ENCODE data around the gene LYST.
A peak's percentile ranks its signal among the peaks of the same experiment; 100 is the strongest.

Gene LYST

GRCh38 chr1:235721982-235722381 is 144.7 kb downstream of the LYST start:
- no peak for DNase-seq

- no peak for DNase-seq
Measured at GRCh38 chr1:235720544-235720943, 146.2 kb downstream of the LYST start.

- no peak for DNase-seq
Measured at GRCh38 chr1:235714205-235714897, 152.4 kb downstream of the LYST start.

- no peak for DNase-seq
Measured at GRCh38 chr1:235712812-235713211, 153.9 kb downstream of the LYST start.

- DNase-seq: no peak
Measured at GRCh38 chr1:235710687-235711086, 156.0 kb downstream of the LYST start.

- no peak for DNase-seq
Measured at GRCh38 chr1:235709018-235709417, 157.7 kb downstream of the LYST start.

GRCh38 chr1:235708390-235708962 is 158.2 kb downstream of the LYST start:
- DNase-seq: peak in 1 of 51 donors; percentile 19

- no peak for DNase-seq
Measured at GRCh38 chr1:235703506-235703905, 163.2 kb downstream of the LYST start.

GRCh38 chr1:235702412-235702811 is 164.3 kb downstream of the LYST start:
- no peak for DNase-seq

GRCh38 chr1:235697508-235697907 is 169.2 kb downstream of the LYST start:
- DNase-seq: no peak

GRCh38 chr1:235689356-235689755 is 177.3 kb downstream of the LYST start:
- no peak for DNase-seq

- no peak for DNase-seq
Measured at GRCh38 chr1:235688096-235688495, 178.6 kb downstream of the LYST start.

- no peak for DNase-seq
Measured at GRCh38 chr1:235683653-235684052, 183.1 kb downstream of the LYST start.

GRCh38 chr1:235682216-235682615 is 184.5 kb downstream of the LYST start:
- no peak for DNase-seq

- no peak for DNase-seq
Measured at GRCh38 chr1:235679644-235680043, 187.1 kb downstream of the LYST start.

GRCh38 chr1:235679005-235679404 is 187.7 kb downstream of the LYST start:
- DNase-seq: no peak

GRCh38 chr1:235675152-235675890 is 191.4 kb downstream of the LYST start:
- DNase-seq: no peak

GRCh38 chr1:235673981-235674380 is 192.7 kb downstream of the LYST start:
- DNase-seq: no peak

GRCh38 chr1:235671992-235672391 is 194.7 kb downstream of the LYST start:
- no peak for DNase-seq

GRCh38 chr1:235670157-235670776 is 196.4 kb downstream of the LYST start:
- DNase-seq: no peak

- no peak for DNase-seq
Measured at GRCh38 chr1:235669277-235669676, 197.4 kb downstream of the LYST start.

- DNase-seq: no peak
Measured at GRCh38 chr1:235663628-235664027, 203.1 kb downstream of the LYST start.

Measured in hypothalamus (tissue), 51 donors.